Ascending aorta (tissue), 2 donors: ENCODE data around the gene MOCS1. TPM values are rescaled to one million over a fixed set of nuclear protein-coding genes. Genes with fewer than 3 reads are reported as not detected.

ENCODE experiments used
- DNase-seq, 2 donors: peaks; one replicate each; pipeline ENCODE4 v3.0.0-alpha.2; 2019; ENCODE audit warnings: low spot score in 2 of 2
- H3K27ac ChIP-seq, 2 donors: fragments of 200-600 bp; sonication (generic); one replicate each; pipeline ENCODE4 v1.5.1; 2016 to 2017; ENCODE audit warnings: mild to moderate bottlenecking in 1 of 2
- H3K27me3 ChIP-seq: fragments of 200-600 bp; sonication (generic); one replicate; pipeline ENCODE4 v1.5.1; 2017
- H3K36me3 ChIP-seq, 2 donors: fragments of 200-600 bp; sonication (generic); one replicate each; pipeline ENCODE4 v1.5.1; 2016
- H3K4me1 ChIP-seq, 2 donors: fragments of 200-600 bp; sonication (generic); one replicate each; pipeline ENCODE4 v1.5.1; 2016 to 2017; ENCODE audit warnings: mild to moderate bottlenecking in 1 of 2
- H3K4me3 ChIP-seq, 2 donors: fragments of 200-600 bp; sonication (generic); one replicate each; pipeline ENCODE4 v1.5.1; 2016 to 2017; ENCODE audit warnings: mild to moderate bottlenecking in 1 of 2
- H3K9me3 ChIP-seq, 2 donors: fragments of 200-600 bp; sonication (generic); one replicate each; pipeline ENCODE4 v1.5.1; 2016
- intact Hi-C: fragments of 100-400 bp; cut with DNase I; formaldehyde crosslinking; loops from one replicate; pipeline ENCODE4 v1.15.1; 2023
- total RNA-seq: library from RNA; depleted of rRNA; stranded (reverse); fragments of >200 nt; gene quantifications from one replicate; pipeline ENCODE4 v1.1.0, GENCODE V29; 2016
- TF ChIP-seq, protein P1 (sequence below), 3 experiments: fragments of 200-600 bp in 2 of 3; fragments of 450-650 bp in 1 of 3; sonication (generic) in 2 of 3; IDR thresholded peaks; one replicate each; pipeline ENCODE4 v1.5.1; 2016 to 2019; ENCODE audit warnings: antibody characterized with exemption in 3 of 3, mild to moderate bottlenecking in 1 of 3, moderate library complexity in 1 of 3

Gene MOCS1
- total RNA-seq, 1 donor from 2014 or later, result 45.4 TPM

DNA sequence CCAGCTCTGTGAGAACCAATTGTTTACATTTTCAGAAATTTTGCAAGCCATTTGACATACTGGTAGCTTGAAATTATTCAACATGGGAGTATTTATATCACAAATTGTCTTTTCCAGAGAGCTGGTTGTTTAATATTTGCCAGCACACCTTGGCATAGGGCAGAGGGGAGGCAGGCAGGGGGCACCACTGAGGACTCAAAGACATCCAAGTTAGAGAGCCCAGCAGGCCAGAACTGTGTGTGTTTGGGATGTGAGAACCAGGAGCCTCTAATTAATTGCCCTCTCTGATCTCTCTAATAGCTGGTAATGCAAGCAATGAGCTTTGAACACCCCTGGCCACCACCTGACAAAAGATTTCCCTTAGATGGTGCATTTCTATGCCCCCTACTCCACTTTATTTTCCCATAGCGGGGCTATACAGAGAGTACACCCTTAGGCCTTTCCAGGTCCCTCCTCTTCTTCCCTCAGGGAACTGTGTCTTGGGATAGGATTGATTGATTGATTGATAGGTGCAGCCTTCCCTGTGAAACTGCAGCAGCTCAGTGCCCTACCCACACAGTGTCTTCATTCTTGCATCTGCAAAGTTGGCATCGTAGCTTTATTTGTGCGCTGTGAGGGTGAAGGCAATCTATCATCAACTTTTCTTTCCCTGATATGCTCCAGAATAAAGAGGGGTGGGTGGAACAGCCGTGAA, 29.2 kb downstream of the MOCS1 start:
- Histone ChIP-seq H3K27ac (no peak overlapping the region), H3K4me1 (no peaks in the 10 kb centered on the region), H3K36me3 (peaks cover 39 to 66% of the 10 kb centered on the region in 2 donors)

DNA sequence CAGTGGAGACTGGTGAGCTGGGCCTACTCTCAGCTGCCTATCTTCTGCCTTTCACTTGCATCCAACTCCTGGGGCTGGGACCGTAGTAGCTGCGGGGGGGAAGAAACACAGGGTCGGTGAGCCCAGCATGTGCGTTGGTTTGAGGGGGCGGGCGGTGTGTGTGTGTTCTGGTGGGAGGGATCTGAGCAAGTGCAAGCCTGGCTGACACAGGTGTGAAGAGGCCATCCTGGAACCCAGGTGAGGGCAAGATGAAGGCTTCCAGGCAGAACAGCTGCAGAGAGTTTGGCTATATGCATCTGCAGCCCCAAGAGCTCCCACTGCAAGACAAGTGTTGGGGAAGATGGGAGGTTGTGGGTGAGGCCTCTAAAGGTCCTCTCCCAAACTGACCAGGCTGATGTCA, 30.6 kb downstream of the MOCS1 start:
- no peaks in the 10 kb centered on the region for H3K27me3 ChIP-seq
- DNase-seq, result no peak
- H3K36me3 ChIP-seq, result peaks cover 45 to 73% of the 10 kb centered on the region in 2 donors
- no peak overlapping the region for H3K27ac ChIP-seq
- no peak overlapping the region for H3K4me3 ChIP-seq
- TF ChIP-seq, protein P1, sequence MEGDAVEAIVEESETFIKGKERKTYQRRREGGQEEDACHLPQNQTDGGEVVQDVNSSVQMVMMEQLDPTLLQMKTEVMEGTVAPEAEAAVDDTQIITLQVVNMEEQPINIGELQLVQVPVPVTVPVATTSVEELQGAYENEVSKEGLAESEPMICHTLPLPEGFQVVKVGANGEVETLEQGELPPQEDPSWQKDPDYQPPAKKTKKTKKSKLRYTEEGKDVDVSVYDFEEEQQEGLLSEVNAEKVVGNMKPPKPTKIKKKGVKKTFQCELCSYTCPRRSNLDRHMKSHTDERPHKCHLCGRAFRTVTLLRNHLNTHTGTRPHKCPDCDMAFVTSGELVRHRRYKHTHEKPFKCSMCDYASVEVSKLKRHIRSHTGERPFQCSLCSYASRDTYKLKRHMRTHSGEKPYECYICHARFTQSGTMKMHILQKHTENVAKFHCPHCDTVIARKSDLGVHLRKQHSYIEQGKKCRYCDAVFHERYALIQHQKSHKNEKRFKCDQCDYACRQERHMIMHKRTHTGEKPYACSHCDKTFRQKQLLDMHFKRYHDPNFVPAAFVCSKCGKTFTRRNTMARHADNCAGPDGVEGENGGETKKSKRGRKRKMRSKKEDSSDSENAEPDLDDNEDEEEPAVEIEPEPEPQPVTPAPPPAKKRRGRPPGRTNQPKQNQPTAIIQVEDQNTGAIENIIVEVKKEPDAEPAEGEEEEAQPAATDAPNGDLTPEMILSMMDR (IDR thresholded peaks at IDR 0.05), result no peak
- H3K4me1 ChIP-seq, result no peaks in the 10 kb centered on the region
- intact Hi-C loops, result no loop called here
- H3K9me3 ChIP-seq, result no peaks in the 10 kb centered on the region

More for the DNA sequence above, 29.2 kb downstream of the MOCS1 start:
- Histone ChIP-seq H3K27me3 (no peaks in the 10 kb centered on the region), H3K4me3 (no peak overlapping the region), H3K9me3 (no peaks in the 10 kb centered on the region)
- intact Hi-C loops, result no loop called here
- DNase-seq, result no peak
- TF ChIP-seq, protein P1 (IDR thresholded peaks at IDR 0.05), result peak in 1 of 3 experiments; percentile 7

DNA sequence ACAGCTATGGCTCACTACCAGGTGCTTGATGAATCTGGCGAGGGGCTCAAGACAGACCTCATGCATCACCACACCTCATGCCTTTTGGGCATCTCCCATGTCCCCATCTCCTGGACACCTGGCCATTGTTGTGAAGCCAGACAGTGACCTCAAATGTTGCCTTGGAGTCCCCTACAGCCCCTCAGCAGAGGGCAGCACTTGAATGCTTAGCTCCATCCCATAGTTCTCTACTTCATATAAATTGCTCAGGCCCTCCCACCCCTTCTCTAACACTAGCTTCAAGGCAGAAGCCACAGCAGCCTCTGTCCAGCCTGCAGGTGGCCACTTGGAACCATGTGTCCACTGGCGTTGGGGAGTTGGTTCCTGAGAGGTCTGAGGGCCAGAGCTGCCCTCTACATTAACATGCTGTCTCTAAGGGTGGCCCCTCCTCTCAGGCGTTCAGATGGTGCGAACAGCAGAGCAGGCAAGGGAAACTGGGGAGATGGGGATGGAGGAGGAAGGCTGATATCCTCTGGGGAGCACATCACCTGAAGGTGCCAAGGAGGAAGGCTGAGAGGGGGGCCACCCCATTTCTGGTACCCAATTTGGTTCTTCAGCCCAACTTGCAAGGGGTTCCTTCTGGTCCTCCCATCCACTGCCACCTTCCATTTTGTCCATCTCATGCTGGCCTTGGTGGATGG, 31.3 kb downstream of the MOCS1 start:
- TF ChIP-seq, protein P1 (IDR thresholded peaks at IDR 0.05), result no peak
- H3K9me3 ChIP-seq, result no peaks in the 10 kb centered on the region
- H3K4me3 ChIP-seq, result no peak overlapping the region
- no peaks in the 10 kb centered on the region for H3K4me1 ChIP-seq
- H3K27me3 ChIP-seq, result no peaks in the 10 kb centered on the region
- no peak for DNase-seq
- H3K36me3 ChIP-seq, result peaks cover 50 to 73% of the 10 kb centered on the region in 2 donors
- intact Hi-C loops, result no loop called here
- H3K27ac ChIP-seq, result peak overlapping the region in 1 of 2 donors; percentile 11

DNA sequence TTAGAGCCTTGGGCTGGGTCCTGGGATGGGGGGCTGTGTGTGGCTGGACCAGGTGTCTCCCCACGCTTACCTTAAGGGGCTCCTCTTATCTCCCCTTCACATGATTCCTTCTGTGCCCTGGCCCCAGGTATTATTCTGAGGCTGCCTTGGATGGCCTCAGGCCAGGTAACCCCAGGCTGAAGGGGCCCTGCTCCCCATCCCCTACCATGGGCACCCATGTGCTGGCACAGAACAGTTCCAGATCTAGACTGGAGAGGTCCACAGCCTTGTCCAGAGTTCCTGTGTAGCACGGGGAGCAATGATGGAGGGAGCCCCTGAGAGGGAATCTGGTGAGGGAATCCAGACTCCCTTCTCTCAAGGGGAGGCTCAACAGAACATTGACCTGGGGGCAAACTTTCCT, 32.1 kb downstream of the MOCS1 start:
- intact Hi-C loops, result no loop called here
- Histone ChIP-seq H3K4me1 (no peaks in the 10 kb centered on the region), H3K27me3 (no peaks in the 10 kb centered on the region), H3K4me3 (no peak overlapping the region), H3K9me3 (no peaks in the 10 kb centered on the region), H3K27ac (no peak overlapping the region), H3K36me3 (peaks cover 50 to 80% of the 10 kb centered on the region in 2 donors)
- TF ChIP-seq, protein P1 (IDR thresholded peaks at IDR 0.05), result no peak
- DNase-seq, result no peak

DNA sequence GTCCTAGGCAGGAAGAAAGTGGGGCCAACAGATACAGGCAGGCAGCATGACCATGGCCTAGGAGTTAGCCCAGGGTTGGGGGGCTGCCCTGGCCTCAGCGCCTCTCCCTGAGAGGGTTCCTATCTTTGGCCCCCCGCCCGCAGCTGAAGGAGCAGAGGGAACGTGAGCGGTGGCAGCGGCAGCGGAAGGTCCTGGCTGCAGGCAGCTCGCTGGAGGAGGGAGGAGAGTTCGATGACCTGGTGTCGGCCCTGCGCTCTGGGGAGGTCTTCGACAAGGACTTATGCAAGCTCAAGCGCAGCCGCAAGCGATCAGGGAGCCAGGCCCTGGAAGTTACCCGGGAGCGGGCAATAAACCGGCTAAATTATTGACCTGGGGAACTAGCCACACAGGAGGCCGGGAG, 32.6 kb downstream of the MOCS1 start:
- no peaks in the 10 kb centered on the region for H3K9me3 ChIP-seq
- H3K27ac ChIP-seq, result peak overlapping the region; percentile 3 to 16
- TF ChIP-seq, protein P1 (IDR thresholded peaks at IDR 0.05), result no peak
- H3K36me3 ChIP-seq, result peaks cover 51 to 81% of the 10 kb centered on the region in 2 donors
- intact Hi-C loops, result no loop called here
- no peak overlapping the region for H3K4me3 ChIP-seq
- no peaks in the 10 kb centered on the region for H3K27me3 ChIP-seq
- H3K4me1 ChIP-seq, result no peaks in the 10 kb centered on the region
- DNase-seq, result no peak
